Prostate gland (tissue), 2 donors: ENCODE data around the gene PCSK6.

Experiments
- POLR2A ChIP-seq: fragments of 450-650 bp; IDR thresholded peaks from one replicate; pipeline ENCODE4 v1.6.1; 2016; ENCODE audit warnings: antibody characterized with exemption, mild to moderate bottlenecking
- POLR2AphosphoS5 ChIP-seq: sonication (generic); formaldehyde crosslinking; IDR thresholded peaks from one replicate; pipeline ENCODE4 v1.6.1; 2017; ENCODE audit warnings: antibody characterized with exemption
- TF ChIP-seq, protein P1 (sequence below), 4 experiments: fragments of 200-600 bp in 2 of 4; fragments of 450-650 bp in 2 of 4; sonication (generic) in 2 of 4; IDR thresholded peaks; 1 replicate in 3 of 4; 2 replicates in 1 of 4; pipeline ENCODE4 v1.5.1; 2016 to 2019; ENCODE audit warnings: antibody characterized with exemption in 4 of 4, mild to moderate bottlenecking in 2 of 4, moderate library complexity in 2 of 4

DNA sequence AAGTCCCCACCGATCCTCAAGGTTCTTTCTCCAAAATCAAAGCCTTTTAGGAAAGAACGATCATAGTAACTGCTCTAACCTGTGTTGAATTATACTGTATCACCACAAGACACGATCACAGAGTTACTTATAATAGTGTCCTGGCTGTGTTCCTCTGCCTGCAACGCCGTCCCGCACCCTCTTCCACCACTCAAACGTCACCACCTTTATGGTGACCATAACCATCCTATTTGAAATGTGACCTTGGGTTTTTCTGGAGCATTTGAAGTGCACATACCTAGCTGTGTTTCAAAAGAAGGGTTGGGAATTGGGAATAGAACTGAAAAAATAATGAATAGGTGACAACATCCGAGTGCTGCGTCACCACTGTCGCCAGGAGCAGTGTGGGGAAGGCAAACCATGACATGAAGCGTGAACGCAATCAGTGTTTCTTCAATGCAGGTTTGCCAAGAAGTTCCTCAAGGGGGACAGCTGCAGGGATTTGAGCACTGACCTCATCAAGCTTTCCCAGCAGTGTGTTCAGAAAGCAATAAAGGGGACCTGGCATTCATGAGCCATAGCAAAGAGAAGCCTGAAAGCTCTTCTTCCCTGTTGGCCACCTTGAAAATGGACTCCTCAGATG, 211.5 kb downstream of the PCSK6 start:
- TF ChIP-seq POLR2A (no peak), POLR2AphosphoS5 (no peak)
- TF ChIP-seq, protein P1, sequence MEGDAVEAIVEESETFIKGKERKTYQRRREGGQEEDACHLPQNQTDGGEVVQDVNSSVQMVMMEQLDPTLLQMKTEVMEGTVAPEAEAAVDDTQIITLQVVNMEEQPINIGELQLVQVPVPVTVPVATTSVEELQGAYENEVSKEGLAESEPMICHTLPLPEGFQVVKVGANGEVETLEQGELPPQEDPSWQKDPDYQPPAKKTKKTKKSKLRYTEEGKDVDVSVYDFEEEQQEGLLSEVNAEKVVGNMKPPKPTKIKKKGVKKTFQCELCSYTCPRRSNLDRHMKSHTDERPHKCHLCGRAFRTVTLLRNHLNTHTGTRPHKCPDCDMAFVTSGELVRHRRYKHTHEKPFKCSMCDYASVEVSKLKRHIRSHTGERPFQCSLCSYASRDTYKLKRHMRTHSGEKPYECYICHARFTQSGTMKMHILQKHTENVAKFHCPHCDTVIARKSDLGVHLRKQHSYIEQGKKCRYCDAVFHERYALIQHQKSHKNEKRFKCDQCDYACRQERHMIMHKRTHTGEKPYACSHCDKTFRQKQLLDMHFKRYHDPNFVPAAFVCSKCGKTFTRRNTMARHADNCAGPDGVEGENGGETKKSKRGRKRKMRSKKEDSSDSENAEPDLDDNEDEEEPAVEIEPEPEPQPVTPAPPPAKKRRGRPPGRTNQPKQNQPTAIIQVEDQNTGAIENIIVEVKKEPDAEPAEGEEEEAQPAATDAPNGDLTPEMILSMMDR (IDR thresholded peaks at IDR 0.05) = no peak
